ENCODE measurements around the gene RASGRP1. TPM values are rescaled to one million over a fixed set of nuclear protein-coding genes. Genes with fewer than 3 reads are reported as not detected.

The RASGRP1 gene
- total RNA-seq, 2 donors from 2014 or later = 61.2 to 102 TPM

Other genes with a start within 250 kb of the RASGRP1 start
- 10 to 100 TPM; 23.8 to 40.3 TPM for gene FAM98B, start 110.7 kb downstream of the RASGRP1 start, total RNA-seq